Activated T-helper 1 cell treated with Interleukin-2 at 50 U/mL for 16 hours (primary cell): ENCODE measurements around the gene KCNAB1.

Experiments
- DNase-seq: peaks from one replicate; pipeline ENCODE4 v3.0.0-alpha.2; 2020; ENCODE audit warnings: low read depth

Gene KCNAB1

GRCh38 chr3:156576051-156576450 lies 455.7 kb downstream of the KCNAB1 start:
- DNase-seq: no peak

GRCh38 chr3:156576651-156577348 lies 456.4 kb downstream of the KCNAB1 start:
- DNase-seq: no peak

- no peak for DNase-seq
These were observed 457.4 kb downstream of the KCNAB1 start for GRCh38 chr3:156577736-156578135.

- no peak for DNase-seq
These were observed 459.1 kb downstream of the KCNAB1 start for GRCh38 chr3:156579427-156579851.

GRCh38 chr3:156581033-156581432 lies 460.7 kb downstream of the KCNAB1 start:
- DNase-seq: no peak

GRCh38 chr3:156581954-156582353 lies 461.6 kb downstream of the KCNAB1 start:
- DNase-seq: no peak

- DNase-seq: no peak
These were observed 462.3 kb downstream of the KCNAB1 start for GRCh38 chr3:156582532-156583183.

GRCh38 chr3:156583469-156583868 lies 463.1 kb downstream of the KCNAB1 start:
- DNase-seq: no peak

- DNase-seq: no peak
These were observed 466.8 kb downstream of the KCNAB1 start for GRCh38 chr3:156586905-156587759.

GRCh38 chr3:156587760-156588069 lies 467.3 kb downstream of the KCNAB1 start:
- no peak for DNase-seq
